Right lobe of liver (tissue), 4 donors: ENCODE data around the gene DYDC2.

Source experiments
- CTCF ChIP-seq, 4 donors: fragments of 200-600 bp in 3 of 4; fragments of 450-650 bp in 1 of 4; IDR thresholded peaks; one replicate each; pipeline versions ENCODE4 v1.5.1 to v1.8.0; 2016 to 2022; ENCODE audit warnings: antibody characterized with exemption in 4 of 4, mild to moderate bottlenecking in 2 of 4
- POLR2A ChIP-seq: fragments of 450-650 bp; IDR thresholded peaks from one replicate; pipeline ENCODE4 v1.6.1; 2017; ENCODE audit warnings: antibody characterized with exemption, mild to moderate bottlenecking
- donor health status: DM: no; HTN: no; CAD: no.
- donor health status: DM: no; HTN: no; CAD: no.
- donor health status: DM: no; HTN: yes; CAD: no.

GRCh38 chr10:80382989-80383388 lies 26.4 kb downstream of the DYDC2 start:
- TF ChIP-seq CTCF (IDR thresholded peaks at IDR 0.05): peak; percentile 72 to 84 (median 79)
- no peak for TF ChIP-seq POLR2A
